Caco-2 (cell line): ENCODE data around the gene SLC16A1. TPM values are rescaled to one million over a fixed set of nuclear protein-coding genes. Genes with fewer than 3 reads are reported as not detected.
"Not testable (repeated sequence)": the region's sequence is repeated elsewhere in the genome, so short reads cannot be mapped to it uniquely, and the experiment has no call there.

Source experiments
- BruUV-seq: library from RNA; stranded (reverse); fragments of 400-500 nt; replicated peaks from 2 replicates; lab custom pipeline; 2021; lab: Mats Ljungman, UMichigan
- CTCF ChIA-PET: fragments of 300-600 bp; sonication (Branson Sonifier 250); formaldehyde crosslinking; loops from one replicate; lab custom pipeline; 2022; ENCODE audit warnings: antibody characterized with exemption; lab: Charles Lee
- POLR2A ChIA-PET: fragments of 300-600 bp; sonication (Branson Sonifier 250); formaldehyde crosslinking; loops from one replicate; lab custom pipeline; 2022; ENCODE audit warnings: antibody characterized with exemption; lab: Charles Lee
- DNase-seq, 2 experiments: peaks; one replicate each; pipeline versions ENCODE4 v3.0.0 to v3.0.0-alpha.2; 2020 to 2022
- H3K27me3 ChIP-seq: replicated peaks from 2 replicates; pipeline ENCODE4 v1.6.0; 2011; ENCODE audit warnings: low read length; ENCODE audit not compliant: control insufficient read depth, insufficient read depth
- H3K36me3 ChIP-seq: 2 replicates; pipeline ENCODE4 v1.5.1; 2011; ENCODE audit warnings: low read length; ENCODE audit not compliant: control insufficient read depth, insufficient read depth
- H3K4me1 ChIP-seq: fragments of 250-450 bp; sonication (Bioruptor Pico); 2 replicates; pipeline ENCODE4 v1.5.1; 2020; ENCODE audit warnings: mild to moderate bottlenecking
- H3K4me3 ChIP-seq: 2 replicates; pipeline ENCODE4 v1.5.1; 2011; ENCODE audit warnings: low read depth, mild to moderate bottlenecking, control low read depth, low read length
- H3K9me3 ChIP-seq: fragments of 250-450 bp; sonication (Bioruptor Pico); 2 replicates; pipeline ENCODE4 v1.5.1; 2020; ENCODE audit warnings: mild to moderate bottlenecking, moderate library complexity
- H3K27ac Mint-ChIP-seq: one replicate; pipeline ENCODE4 v1.8.0; 2022; ENCODE audit warnings: mixed read lengths; ENCODE audit not compliant: unreplicated experiment
- H3K27me3 Mint-ChIP-seq: one replicate; pipeline ENCODE4 v1.8.0; 2022; ENCODE audit warnings: mixed read lengths; ENCODE audit not compliant: insufficient read depth, unreplicated experiment
- H3K36me3 Mint-ChIP-seq: one replicate; pipeline ENCODE4 v1.8.0; 2022; ENCODE audit warnings: mild to moderate bottlenecking, mixed read lengths; ENCODE audit not compliant: insufficient read depth, unreplicated experiment
- H3K4me1 Mint-ChIP-seq: one replicate; pipeline ENCODE4 v1.8.0; 2022; ENCODE audit warnings: low read depth, mixed read lengths; ENCODE audit not compliant: unreplicated experiment
- H3K4me3 Mint-ChIP-seq: one replicate; pipeline ENCODE4 v1.8.0; 2022; ENCODE audit warnings: mild to moderate bottlenecking, moderate library complexity, mixed read lengths; ENCODE audit not compliant: unreplicated experiment
- H3K9me3 Mint-ChIP-seq: one replicate; pipeline ENCODE4 v1.8.0; 2022; ENCODE audit warnings: mixed read lengths; ENCODE audit not compliant: unreplicated experiment
- intact Hi-C: fragments of 100-400 bp; cut with micrococcal nuclease; formaldehyde crosslinking; loops from one replicate; pipeline ENCODE4 v1.10.0; 2022; ENCODE audit not compliant: unreplicated experiment
- total RNA-seq: library from RNA; stranded (reverse); gene quantifications from 2 replicates; pipeline ENCODE4 v1.2.3, GENCODE V29; 2022
- TF ChIP-seq, protein P1 (sequence below), 2 experiments: fragments of 200-600 bp in 1 of 2; IDR thresholded peaks; 1 replicate in 1 of 2; 2 replicates in 1 of 2; pipeline versions ENCODE4 v1.5.1 to v1.8.0; 2011 to 2022; ENCODE audit warnings: antibody characterized with exemption in 1 of 2, control low read depth in 1 of 2, inconsistent platforms in 1 of 2, low read depth in 1 of 2, low read length in 1 of 2, mild to moderate bottlenecking in 1 of 2, moderate library complexity in 1 of 2; ENCODE audit not compliant: insufficient read depth in 1 of 2, severe bottlenecking in 1 of 2, unreplicated experiment in 1 of 2

Gene SLC16A1
- total RNA-seq, 1 experiment from 2014 or later = 107 TPM

DNA sequence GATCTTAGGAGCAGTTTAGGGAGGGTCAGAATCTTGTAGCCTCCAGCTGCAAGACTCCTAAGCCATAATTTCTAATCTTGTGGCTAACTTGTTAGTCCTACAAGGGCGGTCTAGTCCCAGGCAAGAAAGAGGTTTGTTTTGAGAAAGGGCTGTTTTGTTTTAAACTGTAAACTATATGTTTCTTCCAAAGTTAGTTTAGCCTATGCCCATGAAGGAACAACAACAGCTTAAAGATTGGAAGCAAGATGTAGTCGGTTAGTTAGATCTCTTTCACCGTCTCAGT is 62.0 kb downstream of the SLC16A1 start:
- Histone ChIP-seq H3K4me1 (no peaks in the 10 kb centered on the region), H3K4me3 (no peak overlapping the region), H3K36me3 (no peaks in the 10 kb centered on the region), H3K9me3 (0 out of 2 replicates have a peak, but pooled peaks cover 9% of the 10 kb centered on the region), H3K27me3 (no peaks in the 10 kb centered on the region)
- intact Hi-C loops = no loop called here
- TF ChIP-seq, protein P1, sequence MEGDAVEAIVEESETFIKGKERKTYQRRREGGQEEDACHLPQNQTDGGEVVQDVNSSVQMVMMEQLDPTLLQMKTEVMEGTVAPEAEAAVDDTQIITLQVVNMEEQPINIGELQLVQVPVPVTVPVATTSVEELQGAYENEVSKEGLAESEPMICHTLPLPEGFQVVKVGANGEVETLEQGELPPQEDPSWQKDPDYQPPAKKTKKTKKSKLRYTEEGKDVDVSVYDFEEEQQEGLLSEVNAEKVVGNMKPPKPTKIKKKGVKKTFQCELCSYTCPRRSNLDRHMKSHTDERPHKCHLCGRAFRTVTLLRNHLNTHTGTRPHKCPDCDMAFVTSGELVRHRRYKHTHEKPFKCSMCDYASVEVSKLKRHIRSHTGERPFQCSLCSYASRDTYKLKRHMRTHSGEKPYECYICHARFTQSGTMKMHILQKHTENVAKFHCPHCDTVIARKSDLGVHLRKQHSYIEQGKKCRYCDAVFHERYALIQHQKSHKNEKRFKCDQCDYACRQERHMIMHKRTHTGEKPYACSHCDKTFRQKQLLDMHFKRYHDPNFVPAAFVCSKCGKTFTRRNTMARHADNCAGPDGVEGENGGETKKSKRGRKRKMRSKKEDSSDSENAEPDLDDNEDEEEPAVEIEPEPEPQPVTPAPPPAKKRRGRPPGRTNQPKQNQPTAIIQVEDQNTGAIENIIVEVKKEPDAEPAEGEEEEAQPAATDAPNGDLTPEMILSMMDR (IDR thresholded peaks at IDR 0.05; ENCODE audit: insufficient read depth in 1 of 2, low read depth in 1 of 2, low read length in 1 of 2, severe bottlenecking in 1 of 2, unreplicated experiment in 1 of 2) = no peak
- Mint-ChIP-seq H3K9me3 (no peaks in the 10 kb centered on the region), H3K36me3 (no peaks in the 10 kb centered on the region), H3K27ac (no peak overlapping the region), H3K27me3 (no peaks in the 10 kb centered on the region), H3K4me1 (no peaks in the 10 kb centered on the region), H3K4me3 (no peak overlapping the region)
- CTCF ChIA-PET = no interaction called here
- DNase-seq = no peak
- BruUV-seq = no TSS peak
- POLR2A ChIA-PET = no interaction called here

DNA sequence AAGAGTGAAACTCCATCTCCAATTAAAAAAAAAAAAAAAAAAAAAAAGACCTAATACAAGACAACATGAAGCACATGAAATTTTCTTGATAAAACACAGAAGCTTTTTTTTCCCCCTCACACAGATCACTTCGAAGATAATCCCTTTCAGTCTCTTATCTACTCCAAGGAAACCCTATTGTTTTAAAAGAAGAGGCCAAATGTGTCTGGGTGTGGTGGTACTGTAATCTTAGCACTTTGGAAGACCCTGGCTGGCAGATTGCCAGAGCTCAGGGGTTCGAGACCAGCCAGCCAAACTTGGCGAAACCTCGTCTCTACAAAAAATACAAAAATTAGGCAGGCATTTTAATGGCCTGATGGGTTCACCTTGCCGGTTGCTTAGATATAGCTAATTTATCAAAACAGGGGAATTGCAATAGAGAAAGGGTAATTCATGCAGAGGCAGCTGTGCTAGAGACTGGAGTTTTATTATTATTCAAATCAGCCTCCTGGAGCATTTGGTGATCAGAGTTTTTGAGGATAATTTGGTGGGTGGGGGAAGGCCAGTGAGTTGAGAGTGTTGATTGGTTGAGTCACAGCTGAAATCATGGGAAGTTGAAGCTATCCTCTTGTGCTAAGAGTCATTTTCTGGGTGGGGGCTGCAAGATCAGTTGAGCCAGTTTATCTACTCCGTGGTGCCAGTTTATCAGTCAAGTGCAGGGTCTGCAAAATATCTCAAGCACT is 62.5 kb downstream of the SLC16A1 start:
- no peak overlapping the region for H3K27ac Mint-ChIP-seq
- TF ChIP-seq, protein P1 (IDR thresholded peaks at IDR 0.05; ENCODE audit: insufficient read depth in 1 of 2, low read depth in 1 of 2, low read length in 1 of 2, severe bottlenecking in 1 of 2, unreplicated experiment in 1 of 2) = no peak
- no peak overlapping the region for H3K4me3 Mint-ChIP-seq
- Histone ChIP-seq H3K4me3 (no peak overlapping the region), H3K27me3 (no peaks in the 10 kb centered on the region), H3K36me3 (no peaks in the 10 kb centered on the region), H3K4me1 (no peaks in the 10 kb centered on the region), H3K9me3 (0 out of 2 replicates have a peak, but pooled peaks cover 9% of the 10 kb centered on the region)
- no TSS peak for BruUV-seq
- ChIA-PET CTCF (no interaction called here), POLR2A (no interaction called here)
- DNase-seq = no peak
- intact Hi-C loops = no loop called here
- H3K9me3 Mint-ChIP-seq = no peaks in the 10 kb centered on the region
- no peaks in the 10 kb centered on the region for H3K36me3 Mint-ChIP-seq
- H3K27me3 Mint-ChIP-seq = no peaks in the 10 kb centered on the region
- no peaks in the 10 kb centered on the region for H3K4me1 Mint-ChIP-seq

DNA sequence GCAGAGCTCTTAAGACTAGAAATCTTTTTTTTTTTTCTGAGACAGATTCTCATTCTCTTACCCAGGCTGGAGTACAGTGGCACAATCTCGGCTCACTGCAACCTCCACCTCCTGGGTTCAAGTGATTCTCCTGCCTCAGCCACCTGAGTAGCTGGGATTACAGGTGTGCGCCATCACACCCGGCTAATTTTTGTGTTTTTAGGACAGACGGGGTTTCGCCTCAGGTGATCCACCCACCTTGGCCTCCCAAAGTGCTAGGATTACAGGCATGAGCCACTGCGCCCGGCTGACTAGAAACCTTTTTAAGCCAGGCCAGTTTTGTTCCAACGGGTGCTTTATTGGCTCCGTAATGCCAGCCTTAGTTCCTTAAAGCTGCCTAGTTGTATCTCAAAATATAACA is 66.1 kb downstream of the SLC16A1 start:
- H3K4me1 ChIP-seq, H3K27me3 ChIP-seq, H3K36me3 Mint-ChIP-seq, H3K36me3 ChIP-seq, BruUV-seq, H3K4me3 Mint-ChIP-seq, intact Hi-C loops, H3K4me1 Mint-ChIP-seq, CTCF ChIA-PET, H3K9me3 Mint-ChIP-seq, H3K27me3 Mint-ChIP-seq, DNase-seq, POLR2A ChIA-PET, H3K27ac Mint-ChIP-seq, H3K9me3 ChIP-seq, H3K4me3 ChIP-seq: not testable (repeated sequence)
